Dermis microvascular lymphatic vessel endothelial cell (primary cell): ENCODE results near the gene ISYNA1. TPM values are rescaled to one million over a fixed set of nuclear protein-coding genes. Genes with fewer than 3 reads are reported as not detected.

ENCODE experiments used
- DNase-seq, 2 donors: peaks; one replicate each; pipeline versions ENCODE4 v3.0.0 to v3.0.0-alpha.2; 2010; ENCODE audit warnings: low read depth in 2 of 2
- total RNA-seq: library from RNA; depleted of rRNA; stranded (reverse); fragments of >200 nt; gene quantifications from 2 replicates; pipeline ENCODE4 v1.2.1, GENCODE V29; 2014

ISYNA1 gene
- total RNA-seq, 1 donor from 2014 or later: 38.1 TPM

DNA sequence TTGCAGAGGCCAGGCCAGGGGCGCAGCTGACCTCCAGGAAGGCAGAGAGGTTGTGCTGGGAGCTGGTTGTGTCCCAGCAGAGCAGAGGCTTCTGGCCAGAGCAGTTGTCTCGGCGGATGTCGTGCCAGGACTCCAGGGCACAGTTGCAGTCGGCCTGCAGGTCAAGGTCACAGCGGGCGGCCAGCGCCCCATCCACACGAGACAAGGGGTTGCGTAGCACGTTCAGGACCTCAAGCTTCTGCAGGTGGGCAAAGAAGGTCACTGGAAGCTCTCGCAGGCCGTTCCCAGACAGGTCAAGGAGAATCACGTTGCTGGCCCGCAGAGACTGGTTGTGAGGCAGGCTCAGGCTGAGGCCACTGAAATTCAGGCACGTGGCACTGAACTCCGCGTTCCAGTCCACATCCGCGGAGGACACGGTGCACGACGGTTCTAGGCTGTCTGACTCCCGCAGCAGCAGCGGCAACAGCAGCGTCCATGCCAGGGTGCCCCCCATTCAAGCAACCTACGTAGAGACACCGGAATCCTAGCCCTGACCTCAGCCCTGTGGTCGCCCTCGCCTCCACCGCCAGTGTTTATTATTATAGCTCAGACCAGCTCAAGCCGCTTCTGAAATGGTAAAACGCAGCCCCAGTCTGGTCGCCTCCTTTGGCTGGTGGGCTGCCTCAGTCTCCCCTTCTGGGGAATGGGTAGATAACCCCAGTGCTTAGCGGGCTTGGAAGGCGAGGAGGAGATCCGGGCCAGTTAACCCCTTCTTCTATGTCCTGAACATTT, 41.3 kb downstream of the ISYNA1 start:
- DNase-seq: no peak

DNA sequence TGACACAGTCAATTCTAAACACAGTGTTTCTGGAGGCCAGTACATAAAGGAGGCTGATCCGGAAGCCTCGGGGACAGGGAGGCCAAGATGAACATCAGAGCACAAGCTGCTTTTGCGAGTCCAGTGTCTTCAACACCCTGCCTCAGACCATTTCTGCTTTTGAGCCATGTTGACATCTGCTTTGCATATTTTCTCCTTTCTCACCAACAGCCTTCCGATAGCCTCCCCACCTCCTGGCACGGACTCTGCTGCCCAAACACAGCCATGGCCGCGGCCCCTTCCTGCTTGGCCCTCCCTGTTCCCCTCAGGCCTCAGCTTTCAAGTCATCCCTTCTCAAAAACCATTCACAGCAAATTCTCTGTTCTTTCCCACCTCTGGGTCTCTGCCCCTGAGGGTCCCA, 44.1 kb downstream of the ISYNA1 start:
- DNase-seq: no peak

DNA sequence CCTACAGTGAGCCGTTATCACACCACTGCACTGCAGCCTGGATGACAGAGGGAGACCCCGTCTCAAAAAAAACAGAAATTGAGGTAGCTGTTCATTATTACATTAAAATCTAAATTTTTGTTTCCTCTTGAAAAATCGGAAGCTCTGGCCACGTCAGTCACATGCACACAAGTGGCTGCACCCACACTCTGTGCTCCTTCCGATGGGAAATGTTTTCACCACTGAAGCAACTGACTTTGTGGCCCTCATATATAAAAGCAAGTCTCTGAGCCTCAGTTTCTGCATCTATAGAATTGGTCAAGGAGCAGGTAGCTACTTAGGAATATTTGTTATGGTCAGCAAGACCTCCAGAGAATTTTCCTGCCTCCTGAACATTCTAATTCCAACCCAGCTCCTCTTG, 45.0 kb downstream of the ISYNA1 start:
- no peak for DNase-seq

DNA sequence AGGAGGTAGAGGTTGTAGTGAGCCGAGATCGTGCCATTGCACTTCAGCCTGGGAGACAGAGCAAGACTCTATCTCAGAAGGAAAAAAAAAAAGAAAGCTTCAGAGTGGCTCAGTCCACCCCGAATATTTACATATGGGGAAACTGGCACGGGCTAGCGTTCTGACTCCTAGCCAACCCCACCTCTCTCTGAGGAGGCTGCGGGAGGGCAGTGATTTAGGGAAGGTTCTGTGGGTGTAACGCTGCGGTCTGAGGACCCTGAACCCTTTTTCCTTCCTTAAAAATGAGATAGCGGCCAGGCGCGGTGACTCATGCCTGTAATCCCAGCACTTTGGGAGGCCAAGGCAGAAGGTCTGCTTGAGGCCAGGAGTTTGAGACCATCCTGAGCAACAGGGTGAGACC, 45.5 kb downstream of the ISYNA1 start:
- no peak for DNase-seq

DNA sequence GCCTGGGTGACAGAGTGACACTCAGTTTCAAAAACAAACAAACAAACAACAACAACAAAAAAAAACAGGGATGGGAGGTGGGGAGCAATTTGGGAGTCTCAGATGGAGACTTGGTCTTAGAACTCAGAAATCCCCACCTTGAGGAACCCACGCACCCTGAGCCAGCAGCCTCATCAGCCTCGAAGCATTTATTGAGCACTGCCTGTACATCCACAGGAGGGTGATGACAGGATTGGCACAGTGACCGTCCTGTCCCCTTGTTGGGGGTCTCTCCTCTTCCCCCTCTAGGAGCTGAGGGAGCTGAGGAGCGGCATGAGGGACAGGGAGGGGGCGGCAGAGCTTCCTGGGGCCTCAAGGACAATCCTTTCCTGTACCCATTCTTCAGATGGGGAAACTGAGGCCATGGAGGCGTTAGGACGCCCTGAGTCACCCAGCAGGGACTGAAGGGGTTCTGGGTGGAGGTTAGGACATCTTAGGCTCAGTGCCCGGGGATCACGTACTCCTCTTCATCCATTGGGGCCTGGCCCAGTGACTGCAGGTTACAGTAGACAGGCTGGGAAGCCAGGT, 46.3 kb downstream of the ISYNA1 start:
- no peak for DNase-seq

DNA sequence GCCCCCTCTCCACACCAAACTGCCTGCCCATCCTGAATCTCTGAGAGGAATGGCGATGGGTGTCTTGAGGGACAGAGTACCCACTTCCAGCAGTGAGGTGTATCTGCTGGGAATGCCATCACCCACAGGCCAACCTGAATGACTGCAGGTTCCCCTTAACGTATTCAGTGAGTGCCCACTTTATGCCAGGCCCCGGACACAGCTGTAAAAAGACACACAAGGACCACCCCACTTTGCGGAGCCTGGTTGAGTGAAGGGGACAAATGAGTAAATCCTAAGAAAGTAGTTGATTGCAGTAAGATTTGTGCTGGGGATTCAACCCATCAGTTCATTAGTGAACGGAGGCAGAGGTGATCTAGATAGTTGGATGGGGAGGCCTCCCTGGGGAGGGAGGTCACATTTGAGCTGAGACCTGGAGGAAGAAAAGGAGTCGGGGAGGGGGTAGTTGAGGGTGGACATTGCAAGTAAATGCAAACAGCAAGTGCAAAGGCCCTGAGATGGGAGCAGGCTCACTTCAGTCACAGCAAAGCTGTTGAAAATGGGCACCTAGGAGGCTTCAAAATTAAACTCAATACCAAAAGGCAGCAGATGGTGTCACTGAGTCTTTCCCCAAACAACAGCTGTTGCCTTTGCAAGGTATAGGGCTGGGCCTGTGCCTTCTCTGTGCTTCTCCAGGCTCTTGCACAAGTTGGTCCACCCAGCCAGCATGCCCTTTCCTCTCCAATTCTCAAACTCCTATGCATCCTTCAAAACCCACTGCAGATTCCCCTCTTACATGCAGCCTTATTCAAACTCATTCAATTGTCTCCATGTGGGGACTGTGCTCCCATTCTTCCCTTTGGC, 47.6 kb downstream of the ISYNA1 start:
- DNase-seq: peak in 1 of 2 donors; percentile 35

DNA sequence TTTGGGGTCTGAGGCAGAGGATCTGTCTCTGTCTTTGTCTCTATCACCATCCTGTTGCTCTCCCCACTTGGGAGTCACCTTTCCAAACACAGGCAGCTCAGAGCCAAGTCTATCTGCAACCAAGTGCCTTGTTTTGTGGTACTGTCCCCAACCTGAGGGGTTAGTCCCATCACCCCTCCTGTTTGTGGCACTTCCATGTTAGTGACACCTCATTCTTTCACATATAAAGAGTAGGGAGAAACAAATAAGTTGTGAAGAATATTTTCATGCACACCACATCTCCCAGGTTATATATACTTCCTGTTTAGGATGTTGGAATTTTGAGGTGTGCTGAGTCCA, 48.2 kb downstream of the ISYNA1 start:
- DNase-seq: no peak

DNA sequence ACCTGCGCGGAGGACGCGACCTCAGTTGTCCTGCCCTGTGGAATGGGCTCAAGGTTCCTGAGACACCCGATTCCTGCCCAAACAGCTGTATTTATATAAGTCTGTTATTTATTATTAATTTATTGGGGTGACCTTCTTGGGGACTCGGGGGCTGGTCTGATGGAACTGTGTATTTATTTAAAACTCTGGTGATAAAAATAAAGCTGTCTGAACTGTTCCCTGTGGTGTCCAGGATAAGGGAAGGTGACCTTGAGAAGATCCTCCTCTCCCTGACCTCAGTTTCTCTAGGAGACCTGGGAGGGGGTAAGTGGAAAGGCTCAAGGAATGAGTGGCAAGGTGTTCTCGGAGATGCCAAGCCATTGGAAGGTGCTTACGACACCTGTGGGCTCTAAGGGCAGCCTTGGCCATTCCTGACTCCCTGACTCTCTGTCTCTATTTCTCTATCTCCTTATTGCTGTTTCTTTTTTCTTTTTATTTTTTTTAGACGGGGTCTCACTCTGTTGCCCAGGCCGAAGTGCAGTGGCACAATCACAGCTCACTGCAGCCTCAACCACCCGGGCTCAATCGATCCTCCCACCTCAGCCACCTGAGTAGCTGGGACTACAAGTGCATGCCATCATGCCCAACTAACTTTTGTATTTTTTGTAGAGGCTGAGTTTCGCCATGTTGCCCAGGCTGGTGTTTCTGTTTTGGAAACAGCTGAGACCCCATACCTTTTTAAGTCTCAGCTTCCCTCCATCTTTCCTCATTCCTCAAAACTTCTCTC, 48.8 kb downstream of the ISYNA1 start:
- DNase-seq: no peak

DNA sequence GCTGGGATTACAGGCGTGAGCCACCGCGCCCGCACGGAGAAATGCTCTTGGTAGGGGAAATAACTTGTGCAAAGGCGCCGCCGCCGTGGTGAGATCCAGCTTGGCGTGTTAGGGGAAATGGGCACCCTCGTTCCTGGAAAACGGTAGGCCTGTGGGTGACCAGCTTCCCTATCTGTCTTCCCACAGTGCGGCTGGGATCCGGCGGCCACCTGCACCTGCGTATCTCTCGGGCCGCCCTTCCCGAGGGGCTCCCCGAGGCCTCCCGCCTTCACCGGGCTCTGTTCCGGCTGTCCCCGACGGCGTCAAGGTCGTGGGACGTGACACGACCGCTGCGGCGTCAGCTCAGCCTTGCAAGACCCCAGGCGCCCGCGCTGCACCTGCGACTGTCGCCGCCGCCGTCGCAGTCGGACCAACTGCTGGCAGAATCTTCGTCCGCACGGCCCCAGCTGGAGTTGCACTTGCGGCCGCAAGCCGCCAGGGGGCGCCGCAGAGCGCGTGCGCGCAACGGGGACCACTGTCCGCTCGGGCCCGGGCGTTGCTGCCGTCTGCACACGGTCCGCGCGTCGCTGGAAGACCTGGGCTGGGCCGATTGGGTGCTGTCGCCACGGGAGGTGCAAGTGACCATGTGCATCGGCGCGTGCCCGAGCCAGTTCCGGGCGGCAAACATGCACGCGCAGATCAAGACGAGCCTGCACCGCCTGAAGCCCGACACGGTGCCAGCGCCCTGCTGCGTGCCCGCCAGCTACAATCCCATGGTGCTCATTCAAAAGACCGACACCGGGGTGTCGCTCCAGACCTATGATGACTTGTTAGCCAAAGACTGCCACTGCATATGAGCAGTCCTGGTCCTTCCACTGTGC, 49.6 kb downstream of the ISYNA1 start:
- peak; percentile 40 to 66 for DNase-seq

DNA sequence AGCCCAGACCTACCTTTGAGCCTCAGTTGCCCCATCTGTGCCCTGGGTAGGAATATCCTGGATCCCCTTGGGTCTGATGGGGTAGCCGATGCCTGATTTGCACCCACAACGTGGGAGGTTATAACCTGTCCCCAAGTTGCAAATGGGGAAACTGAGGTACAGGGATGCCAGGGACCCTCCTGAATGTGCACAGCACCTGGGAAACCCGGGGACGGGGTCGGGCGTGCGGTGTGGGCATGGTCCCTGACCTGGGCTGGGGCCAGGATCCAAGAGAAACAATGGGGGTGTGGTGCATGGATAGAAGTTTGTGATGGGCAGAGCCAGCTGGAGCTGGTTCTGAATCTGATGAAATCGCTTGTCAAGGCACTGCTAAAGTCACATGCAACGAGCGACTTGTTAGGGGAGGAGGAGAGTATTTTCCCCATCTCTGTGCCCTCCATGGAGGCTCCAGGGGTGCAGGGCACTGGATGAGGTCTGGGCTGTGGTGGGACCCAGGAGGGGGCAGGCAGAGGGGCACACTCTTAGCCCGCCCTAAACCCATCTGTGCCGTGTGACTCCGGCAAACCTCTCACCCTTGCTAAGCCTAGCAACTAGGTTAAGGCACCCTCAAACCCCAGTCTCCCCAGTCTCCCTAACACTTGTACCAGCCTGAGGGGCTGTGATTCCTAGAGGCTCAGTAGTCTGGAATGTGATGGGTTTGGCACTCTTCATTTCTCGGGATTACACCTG, 51.2 kb downstream of the ISYNA1 start:
- peak in 1 of 2 donors; percentile 60 for DNase-seq

DNA sequence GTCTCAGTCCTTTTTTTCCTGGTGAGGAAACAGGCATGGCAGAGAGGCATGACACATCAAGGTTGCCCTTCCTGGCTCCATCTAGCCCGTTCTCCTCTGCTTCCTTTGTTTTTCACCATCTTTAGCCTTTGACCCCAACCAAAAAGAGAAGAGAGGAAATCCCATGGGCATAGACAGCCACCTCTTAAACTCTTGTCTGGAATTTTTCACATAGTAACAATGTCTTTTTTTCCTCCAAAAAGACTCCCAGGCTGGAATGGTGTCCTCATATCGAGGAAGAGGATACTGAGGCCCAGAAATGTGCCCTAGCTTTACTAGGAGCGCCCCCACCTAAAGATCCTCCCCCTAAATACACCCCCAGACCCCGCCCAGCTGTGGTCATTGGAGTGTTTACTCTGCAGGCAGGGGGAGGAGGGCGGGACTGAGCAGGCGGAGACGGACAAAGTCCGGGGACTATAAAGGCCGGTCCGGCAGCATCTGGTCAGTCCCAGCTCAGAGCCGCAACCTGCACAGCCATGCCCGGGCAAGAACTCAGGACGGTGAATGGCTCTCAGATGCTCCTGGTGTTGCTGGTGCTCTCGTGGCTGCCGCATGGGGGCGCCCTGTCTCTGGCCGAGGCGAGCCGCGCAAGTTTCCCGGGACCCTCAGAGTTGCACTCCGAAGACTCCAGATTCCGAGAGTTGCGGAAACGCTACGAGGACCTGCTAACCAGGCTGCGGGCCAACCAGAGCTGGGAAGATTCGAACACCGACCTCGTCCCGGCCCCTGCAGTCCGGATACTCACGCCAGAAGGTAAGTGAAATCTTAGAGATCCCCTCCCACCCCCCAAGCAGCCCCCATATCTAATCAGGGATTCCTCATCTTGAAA, 52.0 kb downstream of the ISYNA1 start, which contains the start of gene GDF15:
Gene GDF15, plus strand, starts transcription at position 484 of the 868 bp plus-strand sequence. Its CDS starts 32 bp downstream, at position 516.
- peak; percentile 90 to 97 for DNase-seq

DNA sequence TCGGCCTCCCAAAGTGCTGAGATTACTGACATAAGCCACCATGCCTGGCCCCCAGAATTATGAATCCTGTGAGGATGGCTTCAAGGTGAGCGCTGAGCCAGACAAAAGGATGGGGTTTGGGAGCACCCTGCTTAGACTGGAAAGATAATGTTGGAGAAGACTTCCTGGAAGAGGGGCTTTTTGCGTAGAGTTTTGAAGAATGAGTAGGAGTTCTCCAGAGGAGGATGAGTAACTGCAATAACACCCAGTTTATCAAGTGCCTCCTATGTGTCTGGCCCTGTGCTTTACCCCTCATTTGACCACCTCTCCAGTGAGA, 52.6 kb downstream of the ISYNA1 start:
- no peak for DNase-seq

DNA sequence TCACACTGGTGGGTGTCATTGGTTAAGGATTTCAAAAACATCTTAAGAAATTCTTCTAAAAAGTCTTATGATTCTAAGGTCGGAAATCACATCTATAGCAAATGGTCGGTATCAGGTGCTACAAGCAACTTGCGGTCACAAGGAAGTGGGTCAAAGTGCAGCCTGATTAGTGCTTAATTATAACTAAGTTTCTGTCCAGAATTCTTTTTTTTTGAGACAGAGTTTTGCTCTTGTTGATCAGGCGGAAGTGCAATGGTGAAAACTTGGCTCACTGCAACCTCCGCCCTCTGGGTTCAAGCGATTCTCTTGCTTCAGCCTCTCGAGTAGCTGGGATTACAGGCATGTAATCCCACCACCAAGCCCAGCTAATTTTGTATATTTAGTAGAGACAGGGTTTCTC, 53.2 kb downstream of the ISYNA1 start:
- DNase-seq: no peak

Other genes starting within 250 kb of the ISYNA1 start
- 7.2 and 10.0 TPM in 2 replicates for gene MPV17L2, start 244.9 kb downstream of the ISYNA1 start, total RNA-seq
- gene RAB3A, start 234.1 kb downstream of the ISYNA1 start, total RNA-seq: 0.39 and 0.76 TPM in 2 replicates
- under 0.01 and 0.13 TPM in 2 replicates for gene PDE4C, start 211.7 kb downstream of the ISYNA1 start, total RNA-seq
- 0.13 and 0.25 TPM in 2 replicates for gene IQCN, start 163.7 kb downstream of the ISYNA1 start, total RNA-seq
- gene JUND, start 156.5 kb downstream of the ISYNA1 start, total RNA-seq: 68.3 and 137 TPM in 2 replicates
- 113 and 130 TPM in 2 replicates for gene LSM4, start 115.1 kb downstream of the ISYNA1 start, total RNA-seq
- gene PGPEP1, start 97.5 kb downstream of the ISYNA1 start, total RNA-seq: 19.4 and 20.6 TPM in 2 replicates
- 74.8 and 238 TPM in 2 replicates for gene GDF15, start 52.0 kb downstream of the ISYNA1 start, total RNA-seq
- gene LRRC25, start 40.5 kb downstream of the ISYNA1 start, total RNA-seq: not detected in 2 replicates
- 33.9 and 53.5 TPM in 2 replicates for gene SSBP4, start 18.7 kb downstream of the ISYNA1 start, total RNA-seq
- 9.0 and 12.3 TPM in 2 replicates for gene ELL, start 83.9 kb upstream of the ISYNA1 start, total RNA-seq
- gene FKBP8, start 105.4 kb upstream of the ISYNA1 start, total RNA-seq: 141 and 206 TPM in 2 replicates
- gene KXD1, start 119.7 kb upstream of the ISYNA1 start, total RNA-seq: 54.6 and 70.2 TPM in 2 replicates
- 733 and 1,015 TPM in 2 replicates for gene UBA52, start 133.7 kb upstream of the ISYNA1 start, total RNA-seq
- 45.4 and 56.6 TPM in 2 replicates for gene REX1BD, start 150.7 kb upstream of the ISYNA1 start, total RNA-seq
- gene CRLF1, start 168.7 kb upstream of the ISYNA1 start, total RNA-seq: 0.13 TPM in 1 of 2 replicates, not detected in the other
- gene TMEM59L, start 174.7 kb upstream of the ISYNA1 start, total RNA-seq: under 0.01 TPM in 1 of 2 replicates, not detected in the other
- gene KLHL26, start 198.9 kb upstream of the ISYNA1 start, total RNA-seq: 1.4 and 2.9 TPM in 2 replicates
- 0.64 and 1.1 TPM in 2 replicates for gene CRTC1, start 245.5 kb upstream of the ISYNA1 start, total RNA-seq